ENCODE measurements around the gene ST7L.

The ST7L gene

GRCh38 chr1:112478314-112478713 is 140.6 kb downstream of the ST7L start:
- DNase-seq, result no peak

GRCh38 chr1:112477550-112477949 is 141.4 kb downstream of the ST7L start:
- DNase-seq, result no peak

Data from CD4-positive, alpha-beta T cell treated with Interleukin-21 for 1 hour (primary cell).